Activated CD4-positive, alpha-beta memory T cell treated with anti-CD3 and anti-CD28 coated beads for 36 hours (primary cell): ENCODE data around the gene ASTN2. TPM values are rescaled to one million over a fixed set of nuclear protein-coding genes. Genes with fewer than 3 reads are reported as not detected.

ENCODE experiments used
- CTCF ChIA-PET: fragments of 350-600 bp; sonication (Branson Sonifier 250); formaldehyde crosslinking; loops from one replicate; lab custom pipeline; 2021; ENCODE audit warnings: antibody characterized with exemption, inconsistent platforms; lab: Charles Lee
- POLR2A ChIA-PET: fragments of 350-600 bp; sonication (Branson Sonifier 250); formaldehyde crosslinking; loops from one replicate; lab custom pipeline; 2021; ENCODE audit warnings: antibody characterized with exemption; lab: Charles Lee
- DNase-seq: peaks from one replicate; pipeline ENCODE4 v3.0.0-alpha.2; 2020
- H3K27ac Mint-ChIP-seq: one replicate; pipeline ENCODE4 v1.8.0; 2021; ENCODE audit warnings: mixed read lengths
- H3K27me3 Mint-ChIP-seq: one replicate; pipeline ENCODE4 v1.8.0; 2021; ENCODE audit warnings: mixed read lengths
- H3K36me3 Mint-ChIP-seq: one replicate; pipeline ENCODE4 v1.8.0; 2021; ENCODE audit warnings: mixed read lengths
- H3K4me1 Mint-ChIP-seq: one replicate; pipeline ENCODE4 v1.8.0; 2021; ENCODE audit warnings: low read depth, mixed read lengths
- H3K4me3 Mint-ChIP-seq: one replicate; pipeline ENCODE4 v1.8.0; 2021; ENCODE audit warnings: mild to moderate bottlenecking, mixed read lengths
- H3K9me3 Mint-ChIP-seq: one replicate; pipeline ENCODE4 v1.8.0; 2021; ENCODE audit warnings: mixed read lengths
- intact Hi-C: fragments of 100-400 bp; cut with micrococcal nuclease; formaldehyde crosslinking; loops from one replicate; pipeline ENCODE4 v1.15.1; 2023
- total RNA-seq, 2 experiments: library from RNA; stranded (reverse); gene quantifications; one replicate each; pipeline ENCODE4 v1.2.3, GENCODE V29; 2021

Gene ASTN2
- total RNA-seq, 2 experiments from 2014 or later = 3.3 to 3.4 TPM

GRCh38 chr9:116873937-116874914, 540.6 kb downstream of the ASTN2 start:
- Mint-ChIP-seq H3K27me3 (no peaks in the 10 kb centered on the region), H3K27ac (no peak overlapping the region), H3K9me3 (peaks cover 21% of the 10 kb centered on the region), H3K4me1 (no peaks in the 10 kb centered on the region), H3K36me3 (peaks cover 5% of the 10 kb centered on the region), H3K4me3 (no peak overlapping the region)
- no peak for DNase-seq
- CTCF ChIA-PET = no interaction called here
- POLR2A ChIA-PET = no interaction called here
- intact Hi-C loops = no loop called here

- intact Hi-C loops = no loop called here
- no peak for DNase-seq
- POLR2A ChIA-PET = no interaction called here
- H3K4me1 Mint-ChIP-seq = no peaks in the 10 kb centered on the region
- peaks cover 5% of the 10 kb centered on the region for H3K36me3 Mint-ChIP-seq
- H3K4me3 Mint-ChIP-seq = no peak overlapping the region
- no peaks in the 10 kb centered on the region for H3K27me3 Mint-ChIP-seq
- H3K27ac Mint-ChIP-seq = no peak overlapping the region
- CTCF ChIA-PET = no interaction called here
- peaks cover 21% of the 10 kb centered on the region for H3K9me3 Mint-ChIP-seq
Measured at GRCh38 chr9:116873491-116873890, 541.4 kb downstream of the ASTN2 start.

- Mint-ChIP-seq H3K9me3 (no peaks in the 10 kb centered on the region), H3K36me3 (no peaks in the 10 kb centered on the region), H3K27ac (no peak overlapping the region), H3K4me1 (no peaks in the 10 kb centered on the region), H3K4me3 (no peak overlapping the region), H3K27me3 (peaks cover 1% of the 10 kb centered on the region)
- intact Hi-C loops = loop anchor here (1.0 kb wide), 1 partner anchor 15 kb away; no protein-coding TSS in a partner anchor
- no peak for DNase-seq
- ChIA-PET CTCF (interaction anchor here (1.8 kb wide), 1 partner anchor 10 kb away, joined by 6 read pairs; no protein-coding TSS in a partner anchor), POLR2A (no interaction called here)
Measured at GRCh38 chr9:116870566-116870965, 544.3 kb downstream of the ASTN2 start.

GRCh38 chr9:116868201-116868600, 546.7 kb downstream of the ASTN2 start:
- Mint-ChIP-seq H3K4me1 (no peaks in the 10 kb centered on the region), H3K9me3 (no peaks in the 10 kb centered on the region), H3K27ac (no peak overlapping the region), H3K36me3 (no peaks in the 10 kb centered on the region), H3K27me3 (peaks cover 2% of the 10 kb centered on the region), H3K4me3 (no peak overlapping the region)
- intact Hi-C loops = no loop called here
- ChIA-PET CTCF (no interaction called here), POLR2A (no interaction called here)
- DNase-seq = no peak

GRCh38 chr9:116861321-116861720, 553.5 kb downstream of the ASTN2 start:
- Mint-ChIP-seq H3K36me3 (no peaks in the 10 kb centered on the region), H3K9me3 (no peaks in the 10 kb centered on the region), H3K4me3 (no peak overlapping the region), H3K27me3 (peaks cover 4% of the 10 kb centered on the region), H3K4me1 (no peaks in the 10 kb centered on the region), H3K27ac (no peak overlapping the region)
- ChIA-PET POLR2A (no interaction called here), CTCF (interaction anchor here (0.5 to 7.9 kb wide), 11 partner anchors 9 to 1375 kb away, joined by 3 to 73 read pairs (median 4); no protein-coding TSS in a partner anchor)
- no peak for DNase-seq
- intact Hi-C loops = loop anchor here (5.0 kb wide), 1 partner anchor 274 kb away; no protein-coding TSS in a partner anchor

GRCh38 chr9:116860509-116861120, 554.2 kb downstream of the ASTN2 start:
- peak; percentile 27 for DNase-seq
- ChIA-PET CTCF (interaction anchor here (0.6 to 7.9 kb wide), 13 partner anchors 8 to 1267 kb away, joined by 3 to 73 read pairs (median 4); no protein-coding TSS in a partner anchor), POLR2A (no interaction called here)
- Mint-ChIP-seq H3K4me1 (no peaks in the 10 kb centered on the region), H3K36me3 (no peaks in the 10 kb centered on the region), H3K9me3 (no peaks in the 10 kb centered on the region), H3K4me3 (no peak overlapping the region), H3K27ac (no peak overlapping the region), H3K27me3 (peaks cover 4% of the 10 kb centered on the region)
- intact Hi-C loops = loop anchor here (5.0 kb wide), 1 partner anchor 273 kb away; no protein-coding TSS in a partner anchor

GRCh38 chr9:116859763-116860162, 555.1 kb downstream of the ASTN2 start:
- Mint-ChIP-seq H3K27ac (no peak overlapping the region), H3K36me3 (no peaks in the 10 kb centered on the region), H3K4me3 (no peak overlapping the region), H3K27me3 (peaks cover 4% of the 10 kb centered on the region), H3K9me3 (no peaks in the 10 kb centered on the region), H3K4me1 (no peaks in the 10 kb centered on the region)
- intact Hi-C loops = loop anchor here (5.0 kb wide), 1 partner anchor 272 kb away; no protein-coding TSS in a partner anchor
- CTCF ChIA-PET = interaction anchor here (0.6 to 7.9 kb wide), 8 partner anchors 7 to 1266 kb away, joined by 3 to 73 read pairs (median 4); no protein-coding TSS in a partner anchor
- no peak for DNase-seq
- POLR2A ChIA-PET = no interaction called here

- Mint-ChIP-seq H3K36me3 (no peaks in the 10 kb centered on the region), H3K9me3 (no peaks in the 10 kb centered on the region), H3K4me1 (no peaks in the 10 kb centered on the region), H3K4me3 (no peak overlapping the region), H3K27ac (no peak overlapping the region), H3K27me3 (no peaks in the 10 kb centered on the region)
- DNase-seq = no peak
- intact Hi-C loops = no loop called here
- POLR2A ChIA-PET = no interaction called here
- CTCF ChIA-PET = interaction anchor here (1.1 to 7.9 kb wide), 2 partner anchors 119 to 267 kb away, joined by 3 to 73 read pairs; no protein-coding TSS in a partner anchor
Measured at GRCh38 chr9:116857321-116857720, 557.5 kb downstream of the ASTN2 start.

- no peaks in the 10 kb centered on the region for H3K4me1 Mint-ChIP-seq
- ChIA-PET POLR2A (no interaction called here), CTCF (no interaction called here)
- no peak overlapping the region for H3K27ac Mint-ChIP-seq
- H3K27me3 Mint-ChIP-seq = no peaks in the 10 kb centered on the region
- intact Hi-C loops = loop anchor here (1.0 kb wide), 1 partner anchor 14 kb away; no protein-coding TSS in a partner anchor
- no peaks in the 10 kb centered on the region for H3K9me3 Mint-ChIP-seq
- H3K36me3 Mint-ChIP-seq = no peaks in the 10 kb centered on the region
- H3K4me3 Mint-ChIP-seq = no peak overlapping the region
- DNase-seq = no peak
Measured at GRCh38 chr9:116855881-116856662, 558.8 kb downstream of the ASTN2 start.

- Mint-ChIP-seq H3K9me3 (no peaks in the 10 kb centered on the region), H3K4me1 (no peaks in the 10 kb centered on the region), H3K27me3 (no peaks in the 10 kb centered on the region), H3K4me3 (no peak overlapping the region), H3K36me3 (no peaks in the 10 kb centered on the region), H3K27ac (no peak overlapping the region)
- intact Hi-C loops = no loop called here
- DNase-seq = no peak
- ChIA-PET POLR2A (no interaction called here), CTCF (interaction anchor here (0.7 to 3.9 kb wide), 2 partner anchors 11 to 113 kb away, joined by 3 to 13 read pairs; no protein-coding TSS in a partner anchor)
Measured at GRCh38 chr9:116849721-116850120, 565.1 kb downstream of the ASTN2 start.

GRCh38 chr9:116844621-116845020, 570.2 kb downstream of the ASTN2 start:
- Mint-ChIP-seq H3K9me3 (no peaks in the 10 kb centered on the region), H3K27me3 (no peaks in the 10 kb centered on the region)
- POLR2A ChIA-PET = no interaction called here

More at GRCh38 chr9:116844621-116845020, 570.2 kb downstream of the ASTN2 start:
- intact Hi-C loops = no loop called here
- Mint-ChIP-seq H3K4me3 (no peak overlapping the region), H3K4me1 (no peaks in the 10 kb centered on the region), H3K36me3 (no peaks in the 10 kb centered on the region), H3K27ac (no peak overlapping the region)
- CTCF ChIA-PET = no interaction called here
- DNase-seq = no peak
